SK-N-MC (cell line): ENCODE data around the gene RSRC2.

Source experiments
- EZH2 ChIP-seq: fragments of 200-600 bp; sonication (generic); IDR thresholded peaks from one replicate; pipeline ENCODE4 v1.6.1; 2017; ENCODE audit warnings: antibody characterized with exemption
- FOXP2 ChIP-seq: optimal IDR thresholded peaks from 2 replicates; pipeline ENCODE3; 2011; ENCODE audit warnings: mild to moderate bottlenecking, moderate library complexity; ENCODE audit not compliant: insufficient read depth; ENCODE audit errors: extremely low read length, control extremely low read depth
- POLR2AphosphoS5 ChIP-seq: IDR thresholded peaks from 2 replicates; pipeline ENCODE4 v1.6.1; 2012; ENCODE audit warnings: mild to moderate bottlenecking, low read depth, low read length, borderline replicate concordance

- TF ChIP-seq EZH2 (no peak), POLR2AphosphoS5 (no peak), FOXP2 (no peak)
Measured at GRCh38 chr12:122537021-122537420, 10.3 kb upstream of the RSRC2 start.
